Right atrium auricular region (tissue), 2 donors: ENCODE data around the gene ANKH. TPM values are rescaled to one million over a fixed set of nuclear protein-coding genes. Genes with fewer than 3 reads are reported as not detected.
A peak's percentile ranks its signal among the peaks of the same experiment; 100 is the strongest.

ENCODE experiments used
- DNase-seq: peaks from one replicate; pipeline ENCODE4 v3.0.0-alpha.2; 2019; ENCODE audit warnings: low spot score
- H3K27ac ChIP-seq, 2 donors: fragments of 200-600 bp; sonication (generic); 1 replicate in 1 of 2; 2 replicates in 1 of 2; pipeline ENCODE4 v1.5.1; 2016 to 2019
- H3K27me3 ChIP-seq, 2 donors: fragments of 200-600 bp; sonication (generic); one replicate each; pipeline versions ENCODE4 v1.5.1 to v1.6.0; 2017 to 2019
- H3K36me3 ChIP-seq: fragments of 200-600 bp; sonication (generic); one replicate; pipeline ENCODE4 v1.5.1; 2016
- H3K4me1 ChIP-seq, 2 donors: fragments of 200-600 bp; sonication (generic); one replicate each; pipeline versions ENCODE4 v1.5.1 to v1.6.0; 2017 to 2019
- H3K4me3 ChIP-seq, 2 donors: fragments of 200-600 bp; sonication (generic); 1 replicate in 1 of 2; 2 replicates in 1 of 2; pipeline ENCODE4 v1.5.1; 2017 to 2019; ENCODE audit warnings: mild to moderate bottlenecking in 1 of 2, moderate library complexity in 1 of 2
- H3K9me3 ChIP-seq, 2 donors: fragments of 200-600 bp; sonication (generic); one replicate each; pipeline ENCODE4 v1.5.1; 2019
- CTCF ChIP-seq, 2 donors: fragments of 200-600 bp; sonication (generic); IDR thresholded peaks; one replicate each; pipeline ENCODE4 v1.5.1; 2019; ENCODE audit warnings: antibody characterized with exemption in 2 of 2
- total RNA-seq, 2 donors: library from RNA; depleted of rRNA; stranded (reverse); fragments of >200 nt; gene quantifications; one replicate each; pipeline ENCODE4 v1.1.0, GENCODE V29; 2016

ANKH gene
- total RNA-seq, 2 donors from 2014 or later, result 52.3 to 80.4 TPM

- H3K27ac ChIP-seq, result no peak overlapping the region
- no peaks in the 10 kb centered on the region for H3K27me3 ChIP-seq
- H3K4me3 ChIP-seq, result no peak overlapping the region
- peaks cover 0 to 17% of the 10 kb centered on the region in 2 donors for H3K4me1 ChIP-seq
- TF ChIP-seq CTCF (IDR thresholded peaks at IDR 0.05), result no peak
- no peaks in the 10 kb centered on the region for H3K36me3 ChIP-seq
- no peaks in the 10 kb centered on the region for H3K9me3 ChIP-seq
- no peak for DNase-seq
Measured at GRCh38 chr5:14873790-14874189, 2.2 kb upstream of the ANKH start.

GRCh38 chr5:14873093-14873492 is 1.5 kb upstream of the ANKH start:
- Histone ChIP-seq H3K27ac (peak overlapping the region; percentile 98), H3K4me3 (peak overlapping the region in 1 of 2 donors; percentile 89), H3K9me3 (no peaks in the 10 kb centered on the region), H3K27me3 (no peaks in the 10 kb centered on the region), H3K4me1 (peaks cover 0 to 20% of the 10 kb centered on the region in 2 donors), H3K36me3 (no peaks in the 10 kb centered on the region)
- DNase-seq, result no peak
- no peak for TF ChIP-seq CTCF (IDR thresholded peaks at IDR 0.05)

GRCh38 chr5:14872070-14872989 is 752 bp upstream of the ANKH start:
- DNase-seq, result peak; percentile 91
- Histone ChIP-seq H3K4me3 (peak overlapping the region; percentile 72 to 89), H3K27ac (peak overlapping the region; percentile 98), H3K27me3 (no peaks in the 10 kb centered on the region), H3K9me3 (no peaks in the 10 kb centered on the region), H3K4me1 (peaks cover 0 to 20% of the 10 kb centered on the region in 2 donors), H3K36me3 (no peaks in the 10 kb centered on the region)
- TF ChIP-seq CTCF (IDR thresholded peaks at IDR 0.05), result peak in 1 of 2 donors; percentile 51

GRCh38 chr5:14870337-14871213 is 1.0 kb downstream of the ANKH start:
- Histone ChIP-seq H3K27ac (peak overlapping the region; percentile 84 to 91), H3K4me3 (peak overlapping the region; percentile 79 to 89), H3K27me3 (no peaks in the 10 kb centered on the region), H3K9me3 (no peaks in the 10 kb centered on the region), H3K4me1 (peaks cover 0 to 20% of the 10 kb centered on the region in 2 donors), H3K36me3 (no peaks in the 10 kb centered on the region)
- no peak for DNase-seq
- no peak for TF ChIP-seq CTCF (IDR thresholded peaks at IDR 0.05)

GRCh38 chr5:14869668-14870164 is 1.9 kb downstream of the ANKH start:
- DNase-seq, result no peak

More at GRCh38 chr5:14869668-14870164, 1.9 kb downstream of the ANKH start:
- H3K36me3 ChIP-seq, result no peaks in the 10 kb centered on the region
- H3K27ac ChIP-seq, result peak overlapping the region; percentile 84 to 91
- no peaks in the 10 kb centered on the region for H3K9me3 ChIP-seq
- no peaks in the 10 kb centered on the region for H3K27me3 ChIP-seq
- H3K4me1 ChIP-seq, result peaks cover 0 to 23% of the 10 kb centered on the region in 2 donors
- H3K4me3 ChIP-seq, result peak overlapping the region; percentile 79 to 89
- TF ChIP-seq CTCF (IDR thresholded peaks at IDR 0.05), result no peak
